Stimulated activated naive CD8-positive, alpha-beta T cell treated with anti-CD3 and anti-CD28 coated beads, Interleukin-15, Interleukin-2, amounts not matched to agents 100 ng/mL and 50 ng/mL, for 24 hours (primary cell): Measurements from ENCODE around the gene JADE2.

Source experiments
- H3K27ac Mint-ChIP-seq: one replicate; pipeline ENCODE4 v1.8.0; 2021; ENCODE audit warnings: mild to moderate bottlenecking, mixed read lengths
- H3K27me3 Mint-ChIP-seq: one replicate; pipeline ENCODE4 v1.8.0; 2021; ENCODE audit warnings: mixed read lengths
- H3K36me3 Mint-ChIP-seq: one replicate; pipeline ENCODE4 v1.8.0; 2021; ENCODE audit warnings: low read depth, mixed read lengths
- H3K4me1 Mint-ChIP-seq: one replicate; pipeline ENCODE4 v1.8.0; 2021; ENCODE audit warnings: low read depth, mixed read lengths
- H3K4me3 Mint-ChIP-seq: one replicate; pipeline ENCODE4 v1.8.0; 2021; ENCODE audit warnings: mild to moderate bottlenecking, mixed read lengths
- H3K9me3 Mint-ChIP-seq: one replicate; pipeline ENCODE4 v1.8.0; 2021; ENCODE audit warnings: mixed read lengths

JADE2 gene

GRCh38 chr5:134563221-134563620, 37.8 kb downstream of the JADE2 start:
- Mint-ChIP-seq H3K36me3 (peaks cover 44% of the 10 kb centered on the region), H3K27me3 (no peaks in the 10 kb centered on the region), H3K4me3 (no peak overlapping the region), H3K9me3 (no peaks in the 10 kb centered on the region), H3K27ac (peak overlapping the region; percentile 71), H3K4me1 (peaks cover 7% of the 10 kb centered on the region)

- Mint-ChIP-seq H3K4me3 (no peak overlapping the region), H3K4me1 (peaks cover 7% of the 10 kb centered on the region), H3K36me3 (peaks cover 47% of the 10 kb centered on the region), H3K27me3 (no peaks in the 10 kb centered on the region), H3K27ac (peak overlapping the region; percentile 51), H3K9me3 (no peaks in the 10 kb centered on the region)
Measured at GRCh38 chr5:134563962-134564361, 38.5 kb downstream of the JADE2 start.

DNA sequence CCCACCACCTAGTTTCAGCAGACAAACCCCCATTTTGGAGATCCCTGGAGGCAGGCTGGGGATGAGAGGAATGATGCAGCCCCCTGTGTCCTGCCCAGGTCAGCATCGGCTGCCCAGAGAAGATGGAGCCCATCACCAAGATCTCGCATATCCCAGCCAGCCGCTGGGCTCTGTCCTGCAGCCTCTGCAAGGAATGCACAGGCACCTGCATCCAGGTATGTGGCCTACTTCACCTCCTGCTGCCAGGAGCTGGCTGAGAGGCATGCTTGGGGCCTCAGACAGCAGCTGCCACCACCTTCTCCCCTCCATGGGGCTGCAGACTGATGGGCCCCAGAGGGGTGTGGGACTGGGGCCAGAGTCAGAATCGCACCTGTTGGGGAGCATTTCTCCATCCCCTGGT, 38.9 kb downstream of the JADE2 start:
- no peak overlapping the region for H3K4me3 Mint-ChIP-seq
- peak overlapping the region; percentile 51 for H3K27ac Mint-ChIP-seq
- peaks cover 7% of the 10 kb centered on the region for H3K4me1 Mint-ChIP-seq
- H3K27me3 Mint-ChIP-seq = no peaks in the 10 kb centered on the region
- peaks cover 48% of the 10 kb centered on the region for H3K36me3 Mint-ChIP-seq
- H3K9me3 Mint-ChIP-seq = no peaks in the 10 kb centered on the region

DNA sequence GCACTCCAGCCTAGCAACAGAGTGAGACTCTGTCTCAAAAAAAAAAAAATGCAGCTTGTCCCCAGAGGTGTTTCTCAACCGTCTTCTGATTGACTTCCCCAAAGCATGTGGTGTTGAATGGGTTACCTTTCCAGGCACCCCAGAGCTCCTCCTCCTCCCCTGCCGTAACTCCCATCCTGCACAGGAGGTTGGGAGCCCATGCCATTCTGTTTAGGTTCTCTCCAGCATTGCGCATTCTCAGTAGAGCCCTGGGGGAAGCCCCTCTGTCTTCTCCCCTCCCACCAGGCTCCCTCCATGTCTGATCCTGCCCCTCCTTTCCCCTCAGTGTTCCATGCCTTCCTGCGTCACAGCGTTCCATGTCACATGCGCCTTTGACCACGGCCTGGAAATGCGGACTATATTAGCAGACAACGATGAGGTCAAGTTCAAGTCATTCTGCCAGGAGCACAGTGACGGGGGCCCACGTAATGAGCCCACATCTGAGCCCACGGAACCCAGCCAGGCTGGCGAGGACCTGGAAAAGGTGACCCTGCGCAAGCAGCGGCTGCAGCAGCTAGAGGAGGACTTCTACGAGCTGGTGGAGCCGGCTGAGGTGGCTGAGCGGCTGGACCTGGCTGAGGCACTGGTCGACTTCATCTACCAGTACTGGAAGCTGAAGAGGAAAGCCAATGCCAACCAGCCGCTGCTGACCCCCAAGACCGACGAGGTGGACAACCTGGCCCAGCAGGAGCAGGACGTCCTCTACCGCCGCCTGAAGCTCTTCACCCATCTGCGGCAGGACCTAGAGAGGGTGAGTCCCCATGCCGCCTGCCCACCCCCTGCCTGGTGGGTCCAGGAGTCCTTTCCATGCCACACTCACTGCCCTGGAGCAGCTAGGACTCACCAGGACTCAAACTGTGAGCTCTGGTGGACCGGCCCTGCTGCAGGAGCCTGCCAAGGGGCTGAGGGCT, 40.6 kb downstream of the JADE2 start:
- Mint-ChIP-seq H3K27me3 (no peaks in the 10 kb centered on the region), H3K4me1 (peaks cover 7% of the 10 kb centered on the region), H3K9me3 (no peaks in the 10 kb centered on the region), H3K4me3 (no peak overlapping the region), H3K27ac (no peak overlapping the region), H3K36me3 (peaks cover 50% of the 10 kb centered on the region)

DNA sequence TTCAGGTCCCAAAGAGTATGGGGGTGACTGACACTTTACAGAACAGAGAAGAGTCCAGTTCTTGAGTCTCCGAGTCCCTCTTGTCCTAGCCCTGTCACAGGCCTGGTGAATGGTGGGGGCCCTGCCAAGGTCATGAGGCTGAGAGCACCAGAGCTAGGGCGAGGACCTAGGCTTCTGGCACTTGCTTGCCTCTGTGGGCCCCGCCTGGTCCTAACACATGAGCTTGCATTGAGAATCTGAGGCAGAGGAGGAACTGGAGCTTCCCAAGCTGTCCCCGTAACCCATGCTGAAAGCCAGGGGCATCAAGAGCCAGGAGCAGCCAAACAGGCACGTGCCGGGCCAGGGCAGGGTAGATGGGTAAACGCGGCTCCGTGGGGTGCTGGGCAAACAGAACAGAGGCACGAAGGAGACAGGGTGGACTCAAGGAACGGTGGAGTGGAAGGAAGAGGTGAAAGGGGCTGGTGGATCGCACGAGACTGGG, 41.3 kb downstream of the JADE2 start:
- Mint-ChIP-seq H3K27me3 (no peaks in the 10 kb centered on the region), H3K9me3 (no peaks in the 10 kb centered on the region), H3K27ac (peak overlapping the region; percentile 49), H3K36me3 (peaks cover 49% of the 10 kb centered on the region), H3K4me3 (no peak overlapping the region), H3K4me1 (peaks cover 7% of the 10 kb centered on the region)

GRCh38 chr5:134567641-134568336, 42.3 kb downstream of the JADE2 start:
- Mint-ChIP-seq H3K4me3 (no peak overlapping the region), H3K36me3 (peaks cover 56% of the 10 kb centered on the region)

GRCh38 chr5:134568337-134568700, 42.8 kb downstream of the JADE2 start:
- Mint-ChIP-seq H3K4me1 (no peaks in the 10 kb centered on the region), H3K4me3 (no peak overlapping the region), H3K36me3 (peaks cover 55% of the 10 kb centered on the region), H3K9me3 (no peaks in the 10 kb centered on the region), H3K27ac (peak overlapping the region; percentile 70), H3K27me3 (no peaks in the 10 kb centered on the region)

More at GRCh38 chr5:134567641-134568336, 42.3 kb downstream of the JADE2 start:
- Mint-ChIP-seq H3K4me1 (peaks cover 4% of the 10 kb centered on the region), H3K9me3 (no peaks in the 10 kb centered on the region), H3K27ac (peak overlapping the region; percentile 28), H3K27me3 (no peaks in the 10 kb centered on the region)

- H3K27me3 Mint-ChIP-seq = no peaks in the 10 kb centered on the region
Measured at GRCh38 chr5:134568761-134569695, 43.6 kb downstream of the JADE2 start.

DNA sequence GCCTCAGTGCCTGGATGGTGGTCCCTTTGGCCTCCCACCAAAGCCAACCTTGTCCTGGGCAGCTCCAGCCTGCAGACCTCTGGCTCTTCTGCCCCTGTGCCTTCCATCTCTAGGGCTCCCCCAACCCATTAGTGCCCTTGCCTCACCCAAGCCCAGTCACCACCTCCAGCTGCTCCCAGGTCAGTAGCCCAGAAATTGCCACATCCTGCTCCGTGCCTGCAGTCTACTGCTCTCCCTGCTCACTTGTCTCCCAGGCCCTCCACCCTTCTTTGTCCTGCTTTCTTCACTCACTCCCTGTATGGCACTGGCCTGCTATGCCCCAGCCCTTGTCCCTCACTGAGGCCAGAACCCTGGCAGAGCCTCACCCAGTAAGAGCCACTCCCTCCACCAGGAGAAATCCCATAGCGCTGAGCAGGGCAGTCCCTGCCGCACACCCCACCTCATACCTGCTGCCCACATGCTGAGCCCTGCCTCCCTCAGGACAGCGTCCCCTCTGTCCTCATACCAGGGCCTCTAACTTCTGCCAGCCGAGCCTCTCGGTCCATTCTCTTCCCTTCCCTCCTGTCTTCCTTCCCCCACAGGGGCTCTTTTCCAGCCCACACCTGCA, 44.4 kb downstream of the JADE2 start:
- peaks cover 59% of the 10 kb centered on the region for H3K36me3 Mint-ChIP-seq
- peak overlapping the region; percentile 82 for H3K27ac Mint-ChIP-seq
- H3K27me3 Mint-ChIP-seq = no peaks in the 10 kb centered on the region
- no peaks in the 10 kb centered on the region for H3K9me3 Mint-ChIP-seq
- H3K4me3 Mint-ChIP-seq = no peak overlapping the region
- H3K4me1 Mint-ChIP-seq = no peaks in the 10 kb centered on the region

More at GRCh38 chr5:134568761-134569695, 43.6 kb downstream of the JADE2 start:
- H3K9me3 Mint-ChIP-seq = no peaks in the 10 kb centered on the region
- peak overlapping the region; percentile 82 for H3K27ac Mint-ChIP-seq
- no peak overlapping the region for H3K4me3 Mint-ChIP-seq
- H3K4me1 Mint-ChIP-seq = no peaks in the 10 kb centered on the region
- H3K36me3 Mint-ChIP-seq = peaks cover 57% of the 10 kb centered on the region

DNA sequence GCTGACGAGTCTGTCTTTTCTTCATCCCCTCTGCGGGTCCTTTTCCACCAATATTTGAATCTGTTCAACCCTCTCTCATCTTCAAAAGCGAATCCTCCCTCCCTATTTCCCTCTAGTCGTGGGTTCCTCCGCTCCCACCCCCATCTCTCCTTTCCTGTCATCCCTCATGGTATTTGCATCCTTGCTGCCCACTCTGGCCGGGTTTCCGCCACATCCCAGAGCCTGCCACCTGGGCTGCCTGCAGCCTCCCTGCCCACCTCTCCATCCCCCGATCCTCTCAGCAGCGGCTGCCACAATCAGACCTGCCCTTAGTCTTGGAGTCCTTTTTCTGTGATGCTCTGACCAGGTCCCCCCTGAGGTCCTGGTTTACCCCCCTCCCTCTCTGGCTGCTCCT, 44.9 kb downstream of the JADE2 start:
- Mint-ChIP-seq H3K4me1 (no peaks in the 10 kb centered on the region), H3K27me3 (no peaks in the 10 kb centered on the region), H3K27ac (peak overlapping the region; percentile 82), H3K36me3 (peaks cover 62% of the 10 kb centered on the region), H3K4me3 (no peak overlapping the region), H3K9me3 (no peaks in the 10 kb centered on the region)

DNA sequence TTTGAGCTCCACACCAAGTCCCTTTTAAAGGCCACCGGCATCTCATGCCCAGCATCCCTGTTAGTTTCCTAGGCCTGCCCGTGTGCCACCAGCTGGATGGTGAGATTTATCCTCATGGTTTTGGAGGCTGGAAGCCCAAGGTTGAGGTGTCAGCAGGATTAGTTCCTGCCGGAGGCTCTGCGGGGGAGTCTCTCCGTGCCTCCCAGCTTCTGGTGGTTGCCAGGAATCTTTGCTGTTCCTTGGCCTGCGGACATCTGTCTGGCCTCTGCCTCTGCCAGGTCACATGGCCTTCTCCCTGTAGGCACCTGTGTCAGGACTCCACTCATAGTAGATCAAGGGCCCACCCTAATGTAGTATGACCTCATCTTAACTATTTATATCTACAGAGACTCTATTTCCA, 45.4 kb downstream of the JADE2 start:
- Mint-ChIP-seq H3K4me3 (no peak overlapping the region), H3K36me3 (peaks cover 62% of the 10 kb centered on the region), H3K27ac (no peak overlapping the region)

GRCh38 chr5:134571693-134572405, 46.4 kb downstream of the JADE2 start:
- Mint-ChIP-seq H3K36me3 (peaks cover 62% of the 10 kb centered on the region), H3K4me1 (peaks cover 6% of the 10 kb centered on the region), H3K27me3 (no peaks in the 10 kb centered on the region), H3K9me3 (no peaks in the 10 kb centered on the region), H3K27ac (peak overlapping the region; percentile 36), H3K4me3 (no peak overlapping the region)

More for the DNA sequence above, 45.4 kb downstream of the JADE2 start:
- Mint-ChIP-seq H3K9me3 (no peaks in the 10 kb centered on the region), H3K27me3 (no peaks in the 10 kb centered on the region), H3K4me1 (no peaks in the 10 kb centered on the region)

DNA sequence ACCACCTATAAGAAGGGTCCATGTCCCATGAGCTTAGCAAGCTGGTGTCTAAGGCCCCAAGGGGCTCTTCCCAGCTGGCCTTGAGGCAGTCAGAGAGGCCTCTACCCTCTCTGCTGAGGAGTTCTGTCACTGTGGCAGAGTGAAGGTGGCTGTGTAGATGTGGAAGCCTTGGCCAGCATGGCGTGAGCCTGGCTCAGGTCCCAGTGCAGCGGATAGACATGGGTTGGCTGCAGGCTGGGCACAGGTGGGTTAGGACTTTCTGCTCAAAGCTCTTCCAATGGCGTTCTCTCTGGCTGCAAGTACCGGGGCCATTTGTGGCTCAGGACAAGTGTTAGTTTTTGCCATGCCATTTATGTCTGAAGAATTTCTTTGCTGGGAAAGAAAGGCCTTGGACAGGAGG, 47.3 kb downstream of the JADE2 start:
- Mint-ChIP-seq H3K9me3 (no peaks in the 10 kb centered on the region), H3K36me3 (peaks cover 65% of the 10 kb centered on the region), H3K27ac (no peak overlapping the region)

More for the DNA sequence above, 47.3 kb downstream of the JADE2 start:
- H3K27me3 Mint-ChIP-seq = no peaks in the 10 kb centered on the region
- peaks cover 13% of the 10 kb centered on the region for H3K4me1 Mint-ChIP-seq
- H3K4me3 Mint-ChIP-seq = no peak overlapping the region
